ENCODE measurements around the gene PARVB.

PARVB gene

GRCh38 chr22:44185237-44186120, 161.4 kb downstream of the PARVB start:
- DNase-seq (ENCODE audit: low spot score), result no peak

- no peak for DNase-seq (ENCODE audit: low spot score)
Observed at GRCh38 chr22:44186121-44186510, 162.0 kb downstream of the PARVB start.

- no peak for DNase-seq (ENCODE audit: low spot score)
Observed at GRCh38 chr22:44186737-44187136, 162.6 kb downstream of the PARVB start.

- DNase-seq (ENCODE audit: low spot score), result no peak
Observed at GRCh38 chr22:44187652-44188230, 163.6 kb downstream of the PARVB start.

GRCh38 chr22:44188316-44188715, 164.2 kb downstream of the PARVB start:
- no peak for DNase-seq (ENCODE audit: low spot score)

- DNase-seq (ENCODE audit: low spot score), result no peak
Observed at GRCh38 chr22:44188986-44189630, 165.0 kb downstream of the PARVB start.

GRCh38 chr22:44190381-44190976, 166.4 kb downstream of the PARVB start:
- no peak for DNase-seq (ENCODE audit: low spot score)

- no peak for DNase-seq (ENCODE audit: low spot score)
Observed at GRCh38 chr22:44191036-44191454, 166.9 kb downstream of the PARVB start.

- DNase-seq (ENCODE audit: low spot score), result peak; percentile 21
Observed at GRCh38 chr22:44192098-44192815, 168.2 kb downstream of the PARVB start.

- DNase-seq (ENCODE audit: low spot score), result no peak
Observed at GRCh38 chr22:44192816-44193534, 168.9 kb downstream of the PARVB start.

GRCh38 chr22:44193535-44193891, 169.4 kb downstream of the PARVB start:
- no peak for DNase-seq (ENCODE audit: low spot score)

- no peak for DNase-seq (ENCODE audit: low spot score)
Observed at GRCh38 chr22:44194569-44194968, 170.5 kb downstream of the PARVB start.

- no peak for DNase-seq (ENCODE audit: low spot score)
Observed at GRCh38 chr22:44195189-44195871, 171.2 kb downstream of the PARVB start.

- no peak for DNase-seq (ENCODE audit: low spot score)
Observed at GRCh38 chr22:44196241-44196640, 172.1 kb downstream of the PARVB start.

- DNase-seq (ENCODE audit: low spot score), result no peak
Observed at GRCh38 chr22:44196731-44197131, 172.6 kb downstream of the PARVB start.

GRCh38 chr22:44197271-44197670, 173.2 kb downstream of the PARVB start:
- DNase-seq (ENCODE audit: low spot score), result no peak

- DNase-seq (ENCODE audit: low spot score), result no peak
Observed at GRCh38 chr22:44199164-44199563, 175.1 kb downstream of the PARVB start.

GRCh38 chr22:44199866-44200265, 175.8 kb downstream of the PARVB start:
- no peak for DNase-seq (ENCODE audit: low spot score)

- no peak for DNase-seq (ENCODE audit: low spot score)
Observed at GRCh38 chr22:44200451-44200850, 176.3 kb downstream of the PARVB start.

GRCh38 chr22:44200855-44201550, 176.9 kb downstream of the PARVB start:
- no peak for DNase-seq (ENCODE audit: low spot score)
